Measurements from ENCODE around the gene PARPBP.
"Not testable (repeated sequence)": the region's sequence is repeated elsewhere in the genome, so short reads cannot be mapped to it uniquely, and the experiment has no call there.

The PARPBP gene

DNA sequence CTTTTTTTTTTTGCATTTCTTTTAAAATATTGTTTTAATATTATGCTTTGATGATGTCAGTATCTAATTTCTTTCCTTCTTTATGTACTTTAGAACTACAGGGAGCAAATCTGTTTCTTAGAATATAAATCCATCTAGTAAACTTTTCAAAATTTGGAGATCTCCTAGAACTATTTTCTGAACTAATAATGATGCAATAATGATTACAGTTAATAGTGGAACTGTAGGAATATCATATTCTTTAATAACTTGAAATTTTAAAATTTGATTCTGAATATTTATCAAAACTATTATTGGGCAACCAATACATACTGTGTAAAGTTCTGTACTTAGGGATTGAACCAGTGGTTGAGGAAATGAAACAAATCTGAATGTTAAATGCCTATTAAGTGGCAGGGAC is 100.8 kb downstream of the PARPBP start:
- no peak for DNase-seq
- in situ Hi-C loops (cut with HindIII; ENCODE audit: low pct_ligation_motif_present, low pct_unique_long_range_greater_than_20kb, low sequenced_read_pairs) = no loop called here

DNA sequence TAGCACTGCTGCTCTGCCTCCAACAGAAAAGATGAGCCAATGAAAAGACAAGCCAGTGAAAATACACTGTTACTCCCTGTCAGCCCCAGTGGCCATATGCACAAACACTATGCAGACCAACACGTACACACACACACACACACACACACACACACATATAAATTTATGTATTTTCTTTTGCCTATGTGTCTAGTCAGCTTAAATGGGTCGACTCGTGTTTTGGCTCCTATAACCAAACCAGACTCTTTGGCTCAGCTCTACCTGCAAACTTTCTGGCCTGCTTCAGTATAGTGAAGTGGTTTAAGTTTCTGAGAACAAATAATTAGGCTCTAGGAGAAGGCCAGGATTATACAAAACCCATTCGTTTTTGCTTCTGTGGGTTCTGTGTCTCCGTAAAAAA is 108.0 kb downstream of the PARPBP start:
- DNase-seq = no peak
- in situ Hi-C loops (cut with HindIII; ENCODE audit: low pct_ligation_motif_present, low pct_unique_long_range_greater_than_20kb, low sequenced_read_pairs) = no loop called here

- in situ Hi-C loops (cut with HindIII; ENCODE audit: low pct_ligation_motif_present, low pct_unique_long_range_greater_than_20kb, low sequenced_read_pairs) = no loop called here
- no peak for DNase-seq
These were observed 112.1 kb downstream of the PARPBP start for GRCh38 chr12:102232036-102232435.

DNA sequence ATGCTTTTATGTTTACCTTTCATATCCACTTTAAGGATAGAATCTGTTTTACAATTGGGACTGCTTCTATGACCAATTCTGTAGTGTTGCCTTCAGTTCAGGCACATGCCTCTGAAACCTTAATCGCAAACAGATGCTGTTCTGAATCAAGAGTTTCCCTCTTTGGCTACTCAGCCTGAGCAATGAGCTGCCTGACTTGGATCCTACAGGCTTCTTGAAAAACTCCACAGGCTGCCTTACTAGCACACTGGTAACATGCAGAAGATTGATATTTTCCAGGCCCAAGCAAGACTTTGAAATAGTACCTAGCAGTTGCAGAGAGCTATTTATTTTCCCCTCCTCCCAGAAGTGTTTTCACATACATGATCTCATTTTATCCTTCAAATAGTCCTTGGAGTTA is 112.5 kb downstream of the PARPBP start:
- DNase-seq = no peak

DNA sequence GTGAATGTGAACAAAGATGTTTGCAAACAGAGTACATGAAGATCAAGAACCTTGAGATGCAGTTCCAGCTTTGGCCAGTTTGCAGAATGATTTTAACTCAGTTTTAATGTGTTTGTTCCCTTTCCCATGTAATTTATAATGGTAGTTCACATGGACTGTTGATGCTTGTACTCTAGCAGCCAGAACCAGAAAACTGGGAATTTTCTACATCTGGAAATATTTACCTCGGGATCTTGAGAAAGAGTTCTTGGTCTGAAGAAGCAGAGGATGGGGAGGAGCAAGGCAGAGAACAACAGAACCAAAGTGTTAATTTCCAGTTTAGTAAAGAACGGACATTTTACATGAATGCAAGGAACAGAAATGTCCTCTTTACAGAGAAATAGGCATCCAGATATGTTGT is 114.6 kb downstream of the PARPBP start:
- in situ Hi-C loops (cut with HindIII; ENCODE audit: low pct_ligation_motif_present, low pct_unique_long_range_greater_than_20kb, low sequenced_read_pairs) = no loop called here

More for the DNA sequence above, 112.5 kb downstream of the PARPBP start:
- in situ Hi-C loops (cut with HindIII; ENCODE audit: low pct_ligation_motif_present, low pct_unique_long_range_greater_than_20kb, low sequenced_read_pairs) = no loop called here

DNA sequence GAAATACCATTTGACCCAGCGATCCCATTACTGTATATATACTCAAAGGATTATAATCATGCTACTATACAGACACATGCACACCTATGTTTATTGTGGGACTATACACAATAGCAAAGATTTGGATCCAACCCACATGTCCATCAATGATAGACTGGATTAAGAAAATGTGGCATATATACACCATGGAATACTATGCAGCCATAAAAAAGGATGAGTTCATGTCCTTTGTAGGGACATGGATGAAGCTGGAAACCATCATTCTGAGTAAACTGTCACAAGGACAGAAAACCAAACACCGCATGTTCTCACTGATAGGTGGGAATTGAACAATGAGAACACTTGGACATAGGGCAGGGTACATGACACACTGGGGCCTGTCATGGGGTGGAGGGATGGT is 120.9 kb downstream of the PARPBP start:
- DNase-seq = not testable (repeated sequence)

More for the DNA sequence above, 114.6 kb downstream of the PARPBP start:
- no peak for DNase-seq

More for the DNA sequence above, 120.9 kb downstream of the PARPBP start:
- in situ Hi-C loops (cut with HindIII; ENCODE audit: low pct_ligation_motif_present, low pct_unique_long_range_greater_than_20kb, low sequenced_read_pairs) = not testable (repeated sequence)
